KMS-11 (cell line): ENCODE data around the gene IMPG2.

Experiments used
- H2AFZ ChIP-seq: fragments of 200-600 bp; sonication (generic); 2 replicates; pipeline ENCODE4 v1.6.1; 2016; ENCODE audit warnings: antibody characterized with exemption, mixed run types, low read depth
- H3K27ac ChIP-seq: fragments of 200-600 bp; sonication (generic); 2 replicates; pipeline ENCODE4 v1.6.1; 2016; ENCODE audit warnings: mild to moderate bottlenecking, mixed run types
- H3K27me3 ChIP-seq: fragments of 200-600 bp; sonication (generic); 2 replicates; pipeline ENCODE4 v1.6.1; 2017; ENCODE audit warnings: mild to moderate bottlenecking, low read depth, mixed run types, moderate library complexity; ENCODE audit not compliant: insufficient read depth
- H3K36me3 ChIP-seq: fragments of 200-600 bp; sonication (generic); 2 replicates; pipeline ENCODE4 v1.6.1; 2017; ENCODE audit warnings: mild to moderate bottlenecking, mixed run types; ENCODE audit not compliant: insufficient read depth
- H3K4me1 ChIP-seq: fragments of 200-600 bp; sonication (generic); 2 replicates; pipeline ENCODE4 v1.6.1; 2016; ENCODE audit warnings: mild to moderate bottlenecking, low read depth, mixed run types; ENCODE audit not compliant: poor library complexity, severe bottlenecking
- H3K4me2 ChIP-seq: fragments of 200-600 bp; sonication (generic); 2 replicates; pipeline ENCODE4 v1.7.0; 2016; ENCODE audit warnings: mild to moderate bottlenecking, mixed run types
- H3K4me3 ChIP-seq: fragments of 200-600 bp; sonication (generic); IDR thresholded peaks from 2 replicates; pipeline ENCODE4 v1.6.1; 2017; ENCODE audit warnings: low read depth, low read length, mixed read lengths; ENCODE audit not compliant: insufficient read depth
- H3K79me2 ChIP-seq: fragments of 200-600 bp; sonication (generic); 2 replicates; pipeline ENCODE4 v1.6.1; 2016; ENCODE audit warnings: low read depth, mixed run types; ENCODE audit not compliant: insufficient read depth
- H3K9ac ChIP-seq: fragments of 200-600 bp; sonication (generic); 2 replicates; pipeline ENCODE4 v1.6.1; 2016; ENCODE audit warnings: mild to moderate bottlenecking, mixed run types
- H4K20me1 ChIP-seq: fragments of 200-600 bp; sonication (generic); 2 replicates; pipeline ENCODE4 v1.6.1; 2016; ENCODE audit warnings: mild to moderate bottlenecking, mixed run types; ENCODE audit not compliant: insufficient read depth
- CTCF ChIP-seq: fragments of 200-600 bp; sonication (generic); conservative IDR thresholded peaks from 2 replicates; pipeline ENCODE4 v1.6.1; 2017; ENCODE audit warnings: low read depth, mild to moderate bottlenecking, antibody characterized with exemption, low read length, moderate library complexity, mixed read lengths

IMPG2 gene

GRCh38 chr3:101252307-101252706 is 68.1 kb downstream of the IMPG2 start:
- no peaks in the 10 kb centered on the region for H3K79me2 ChIP-seq
- TF ChIP-seq CTCF, result no peak

DNA sequence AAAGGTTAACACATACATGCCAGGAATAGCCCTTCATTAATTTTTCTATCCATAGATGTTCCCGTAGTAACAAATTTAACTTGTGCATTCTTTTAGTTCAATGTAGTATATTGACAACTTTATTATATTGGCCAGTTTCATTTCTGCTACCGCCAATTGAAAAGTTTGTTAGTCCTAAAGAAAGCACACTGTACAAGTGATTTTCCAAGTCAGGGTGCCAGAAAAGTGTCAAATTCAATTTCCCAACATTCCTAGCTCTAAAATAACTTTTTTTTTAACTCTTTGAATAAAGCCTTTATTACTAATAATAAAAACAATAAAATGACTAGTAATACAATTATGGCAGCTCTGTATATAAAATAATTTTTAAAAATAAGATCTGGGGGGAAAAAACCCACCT is 68.9 kb downstream of the IMPG2 start:
- Histone ChIP-seq H3K9ac (no peak overlapping the region), H4K20me1 (no peaks in the 10 kb centered on the region), H3K27me3 (no peaks in the 10 kb centered on the region), H3K4me3 (no peak overlapping the region), H3K27ac (no peak overlapping the region), H3K79me2 (no peaks in the 10 kb centered on the region), H2AFZ (no peak overlapping the region), H3K4me1 (no peaks in the 10 kb centered on the region), H3K4me2 (no peak overlapping the region), H3K36me3 (no peaks in the 10 kb centered on the region)
- TF ChIP-seq CTCF, result no peak

More at GRCh38 chr3:101252307-101252706, 68.1 kb downstream of the IMPG2 start:
- Histone ChIP-seq H2AFZ (no peak overlapping the region), H3K4me2 (no peak overlapping the region), H3K9ac (no peak overlapping the region), H3K36me3 (no peaks in the 10 kb centered on the region), H3K27ac (no peak overlapping the region), H3K4me1 (no peaks in the 10 kb centered on the region), H3K27me3 (no peaks in the 10 kb centered on the region), H3K4me3 (no peak overlapping the region), H4K20me1 (no peaks in the 10 kb centered on the region)

DNA sequence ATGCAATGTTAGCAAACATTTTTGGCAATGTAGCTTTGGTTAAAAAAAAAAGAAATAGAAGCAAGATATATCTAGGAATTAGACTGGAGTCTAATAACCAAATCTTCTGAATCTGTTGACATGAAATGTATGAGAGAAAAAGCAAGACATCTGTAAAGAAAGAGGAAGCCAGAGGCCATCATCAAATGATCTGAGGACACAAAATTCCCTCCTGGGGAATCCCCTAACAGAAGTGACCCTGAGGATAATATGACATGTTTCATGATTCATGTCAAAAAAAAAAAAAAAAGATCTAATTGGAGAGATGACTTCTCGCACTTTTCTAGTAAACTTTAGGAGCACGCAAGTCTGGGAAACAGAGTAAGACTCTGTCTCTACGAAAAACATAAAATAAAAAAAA is 70.9 kb downstream of the IMPG2 start:
- Histone ChIP-seq H3K27me3 (no peaks in the 10 kb centered on the region), H3K4me2 (no peak overlapping the region), H3K4me3 (no peak overlapping the region), H3K4me1 (no peaks in the 10 kb centered on the region), H3K36me3 (no peaks in the 10 kb centered on the region), H2AFZ (no peak overlapping the region), H3K27ac (no peak overlapping the region), H4K20me1 (no peaks in the 10 kb centered on the region), H3K79me2 (no peaks in the 10 kb centered on the region), H3K9ac (no peak overlapping the region)
- TF ChIP-seq CTCF, result no peak

- no peak for TF ChIP-seq CTCF
- H3K27me3 ChIP-seq, result no peaks in the 10 kb centered on the region
- no peaks in the 10 kb centered on the region for H3K4me1 ChIP-seq
- no peak overlapping the region for H3K27ac ChIP-seq
- H4K20me1 ChIP-seq, result no peaks in the 10 kb centered on the region
- H3K79me2 ChIP-seq, result no peaks in the 10 kb centered on the region
- no peaks in the 10 kb centered on the region for H3K36me3 ChIP-seq
- no peak overlapping the region for H3K9ac ChIP-seq
- no peak overlapping the region for H3K4me3 ChIP-seq
- H2AFZ ChIP-seq, result no peak overlapping the region
- no peak overlapping the region for H3K4me2 ChIP-seq
Measured at GRCh38 chr3:101248736-101249135, 71.6 kb downstream of the IMPG2 start.

DNA sequence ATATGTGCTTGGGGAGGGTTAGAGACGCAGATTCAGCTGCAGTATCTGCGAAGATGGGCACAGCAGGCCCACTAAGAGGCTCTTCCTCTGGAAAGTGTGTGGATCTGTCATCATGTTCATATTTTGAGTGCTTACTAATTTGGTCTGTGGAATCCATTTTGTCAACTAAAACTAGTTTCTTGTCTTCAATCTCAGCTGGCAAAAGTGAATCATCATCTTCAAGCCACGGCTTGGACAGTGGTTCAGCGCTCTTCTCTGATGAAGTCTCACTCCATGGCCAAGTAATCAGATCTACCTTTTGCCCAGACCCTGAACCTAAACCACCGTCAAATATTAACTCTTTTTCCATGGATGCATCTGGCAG is 76.2 kb downstream of the IMPG2 start:
- Histone ChIP-seq H2AFZ (no peak overlapping the region), H3K36me3 (no peaks in the 10 kb centered on the region), H3K79me2 (no peaks in the 10 kb centered on the region), H3K4me1 (no peaks in the 10 kb centered on the region), H4K20me1 (no peaks in the 10 kb centered on the region), H3K4me3 (no peak overlapping the region), H3K4me2 (no peak overlapping the region), H3K27me3 (no peaks in the 10 kb centered on the region), H3K9ac (no peak overlapping the region), H3K27ac (no peak overlapping the region)
- no peak for TF ChIP-seq CTCF
